ENCODE measurements around the gene RHOT2.
"Not testable (repeated sequence)": the region's sequence is repeated elsewhere in the genome, so short reads cannot be mapped to it uniquely, and the experiment has no call there.

The RHOT2 gene

GRCh38 chr16:708959-709358 is 41.0 kb downstream of the RHOT2 start:
- Histone ChIP-seq H3K27me3 (replicated peaks in 2 of 5; ENCODE audit: control insufficient read depth in 4 of 5, insufficient read depth in 5 of 5, low read length in 4 of 5) (peaks cover 0 to 80% (median 23%) of the 10 kb centered on the region in 5 experiments), H3K36me3 (ENCODE audit: control insufficient read depth in 4 of 4, insufficient read depth in 4 of 4, low read length in 3 of 4) (no peaks in the 10 kb centered on the region), H3K9me3 (ENCODE audit: control extremely low read depth in 1 of 5, control insufficient read depth in 4 of 5, insufficient read depth in 2 of 5, low read depth in 1 of 5, low read length in 4 of 5) (no peaks in the 10 kb centered on the region), H3K4me1 (ENCODE audit: control extremely low read depth in 1 of 4, control insufficient read depth in 4 of 4, insufficient read depth in 4 of 4, low read length in 3 of 4) (peaks cover 0 to 10% (median 3%) of the 10 kb centered on the region in 4 experiments), H3K27ac (ENCODE audit: insufficient read depth in 1 of 2, low read depth in 1 of 2, low read length in 2 of 2, poor library complexity in 1 of 2, severe bottlenecking in 2 of 2) (no peak overlapping the region), H3K4me3 (ENCODE audit: control insufficient read depth in 1 of 7, extremely low read depth in 1 of 7, insufficient read depth in 4 of 7, low read depth in 2 of 7, low read length in 6 of 7) (no peak overlapping the region)
- POLR2A ChIA-PET, result no interaction called here
- WGBS (ENCODE audit: insufficient coverage), result 80% methylated on average over 2 of the region's 4 CpGs
- DNase-seq, result no peak
- CTCF ChIA-PET, result interaction anchor here (2.0 to 5.6 kb wide), 3 partner anchors 34 to 93 kb away, joined by 5 to 104 read pairs (median 13); partner anchors contain the start of genes CHTF18 and RPUSD1

- WGBS (ENCODE audit: insufficient coverage), result 36% methylated on average over 29 of the region's 30 CpGs
- Histone ChIP-seq H3K9me3 (ENCODE audit: control extremely low read depth in 1 of 5, control insufficient read depth in 4 of 5, insufficient read depth in 2 of 5, low read depth in 1 of 5, low read length in 4 of 5) (no peaks in the 10 kb centered on the region), H3K4me1 (ENCODE audit: control extremely low read depth in 1 of 4, control insufficient read depth in 4 of 4, insufficient read depth in 4 of 4, low read length in 3 of 4) (peaks cover 0 to 18% (median 9%) of the 10 kb centered on the region in 4 experiments), H3K27ac (ENCODE audit: insufficient read depth in 1 of 2, low read depth in 1 of 2, low read length in 2 of 2, poor library complexity in 1 of 2, severe bottlenecking in 2 of 2) (no peak overlapping the region), H3K4me3 (ENCODE audit: control insufficient read depth in 1 of 7, extremely low read depth in 1 of 7, insufficient read depth in 4 of 7, low read depth in 2 of 7, low read length in 6 of 7) (no peak overlapping the region), H3K27me3 (replicated peaks in 2 of 5; ENCODE audit: control insufficient read depth in 4 of 5, insufficient read depth in 5 of 5, low read length in 4 of 5) (peaks cover 0 to 77% (median 16%) of the 10 kb centered on the region in 5 experiments), H3K36me3 (ENCODE audit: control insufficient read depth in 4 of 4, insufficient read depth in 4 of 4, low read length in 3 of 4) (no peaks in the 10 kb centered on the region)
- ChIA-PET POLR2A (no interaction called here), CTCF (interaction anchor here (1.0 to 5.6 kb wide), 8 partner anchors 11 to 77 kb away, joined by 3 to 104 read pairs (median 6); partner anchors contain the start of genes ANTKMT, CHTF18, RPUSD1 and WDR24)
- peak in 2 of 3 donors; percentile 70 to 72 for DNase-seq
Observed at GRCh38 chr16:709566-710499, 41.9 kb downstream of the RHOT2 start.

GRCh38 chr16:710500-711075 is 42.7 kb downstream of the RHOT2 start:
- Histone ChIP-seq H3K4me3 (ENCODE audit: control insufficient read depth in 1 of 7, extremely low read depth in 1 of 7, insufficient read depth in 4 of 7, low read depth in 2 of 7, low read length in 6 of 7) (no peak overlapping the region), H3K4me1 (ENCODE audit: control extremely low read depth in 1 of 4, control insufficient read depth in 4 of 4, insufficient read depth in 4 of 4, low read length in 3 of 4) (peaks cover 0 to 21% (median 13%) of the 10 kb centered on the region in 4 experiments), H3K36me3 (ENCODE audit: control insufficient read depth in 4 of 4, insufficient read depth in 4 of 4, low read length in 3 of 4) (no peaks in the 10 kb centered on the region), H3K27me3 (replicated peaks in 2 of 5; ENCODE audit: control insufficient read depth in 4 of 5, insufficient read depth in 5 of 5, low read length in 4 of 5) (peaks cover 0 to 76% (median 16%) of the 10 kb centered on the region in 5 experiments), H3K9me3 (ENCODE audit: control extremely low read depth in 1 of 5, control insufficient read depth in 4 of 5, insufficient read depth in 2 of 5, low read depth in 1 of 5, low read length in 4 of 5) (no peaks in the 10 kb centered on the region), H3K27ac (ENCODE audit: insufficient read depth in 1 of 2, low read depth in 1 of 2, low read length in 2 of 2, poor library complexity in 1 of 2, severe bottlenecking in 2 of 2) (no peak overlapping the region)
- no peak for DNase-seq
- WGBS (ENCODE audit: insufficient coverage), result 76% methylated on average over 21 of the region's 21 CpGs
- POLR2A ChIA-PET, result no interaction called here
- CTCF ChIA-PET, result interaction anchor here (0.7 to 5.6 kb wide), 10 partner anchors 9 to 76 kb away, joined by 3 to 104 read pairs (median 6); partner anchors contain the start of genes ANTKMT, CCDC78, CHTF18 and RPUSD1

- CTCF ChIA-PET, result interaction anchor here (0.7 to 5.6 kb wide), 9 partner anchors 10 to 76 kb away, joined by 3 to 104 read pairs (median 8); partner anchors contain the start of genes ANTKMT, CCDC78, CHTF18 and RPUSD1
- POLR2A ChIA-PET, result no interaction called here
- Histone ChIP-seq H3K27me3 (replicated peaks in 2 of 5; ENCODE audit: control insufficient read depth in 4 of 5, insufficient read depth in 5 of 5, low read length in 4 of 5) (peaks cover 0 to 78% (median 18%) of the 10 kb centered on the region in 5 experiments), H3K4me3 (ENCODE audit: control insufficient read depth in 1 of 7, extremely low read depth in 1 of 7, insufficient read depth in 4 of 7, low read depth in 2 of 7, low read length in 6 of 7) (no peak overlapping the region), H3K27ac (ENCODE audit: insufficient read depth in 1 of 2, low read depth in 1 of 2, low read length in 2 of 2, poor library complexity in 1 of 2, severe bottlenecking in 2 of 2) (no peak overlapping the region), H3K4me1 (ENCODE audit: control extremely low read depth in 1 of 4, control insufficient read depth in 4 of 4, insufficient read depth in 4 of 4, low read length in 3 of 4) (peaks cover 0 to 24% (median 17%) of the 10 kb centered on the region in 4 experiments), H3K9me3 (ENCODE audit: control extremely low read depth in 1 of 5, control insufficient read depth in 4 of 5, insufficient read depth in 2 of 5, low read depth in 1 of 5, low read length in 4 of 5) (no peaks in the 10 kb centered on the region), H3K36me3 (ENCODE audit: control insufficient read depth in 4 of 4, insufficient read depth in 4 of 4, low read length in 3 of 4) (no peaks in the 10 kb centered on the region)
- 77% methylated on average over 12 of the region's 12 CpGs for WGBS (ENCODE audit: insufficient coverage)
- no peak for DNase-seq
Observed at GRCh38 chr16:711084-711483, 43.2 kb downstream of the RHOT2 start.

- H3K36me3 ChIP-seq (ENCODE audit: control insufficient read depth in 4 of 4, insufficient read depth in 4 of 4, low read length in 3 of 4), result no peaks in the 10 kb centered on the region
- H3K4me1 ChIP-seq (ENCODE audit: control extremely low read depth in 1 of 4, control insufficient read depth in 4 of 4, insufficient read depth in 4 of 4, low read length in 3 of 4), result peaks cover 0 to 21% (median 19%) of the 10 kb centered on the region in 4 experiments
- 12% methylated on average over 7 of the region's 25 CpGs for WGBS (ENCODE audit: insufficient coverage)
- H3K27me3 ChIP-seq (replicated peaks in 2 of 5; ENCODE audit: control insufficient read depth in 4 of 5, insufficient read depth in 5 of 5, low read length in 4 of 5), result peaks cover 0 to 78% (median 19%) of the 10 kb centered on the region in 5 experiments
- POLR2A ChIA-PET, result interaction anchor here (0.8 kb wide), 1 partner anchor 34 kb away, joined by 5 read pairs; no protein-coding TSS in a partner anchor
- H3K4me3 ChIP-seq (ENCODE audit: control insufficient read depth in 1 of 7, extremely low read depth in 1 of 7, insufficient read depth in 4 of 7, low read depth in 2 of 7, low read length in 6 of 7), result no peak overlapping the region
- CTCF ChIA-PET, result interaction anchor here (0.7 to 5.6 kb wide), 18 partner anchors 9 to 344 kb away, joined by 3 to 104 read pairs (median 6); partner anchors contain the start of genes ANTKMT, CCDC78, CHTF18 and CIAO3
- peak; percentile 58 to 72 (median 68) for DNase-seq
- H3K27ac ChIP-seq (ENCODE audit: insufficient read depth in 1 of 2, low read depth in 1 of 2, low read length in 2 of 2, poor library complexity in 1 of 2, severe bottlenecking in 2 of 2), result no peak overlapping the region
- H3K9me3 ChIP-seq (ENCODE audit: control extremely low read depth in 1 of 5, control insufficient read depth in 4 of 5, insufficient read depth in 2 of 5, low read depth in 1 of 5, low read length in 4 of 5), result no peaks in the 10 kb centered on the region
Observed at GRCh38 chr16:711548-712320, 43.8 kb downstream of the RHOT2 start.

- WGBS (ENCODE audit: insufficient coverage), result 41% methylated on average over 9 of the region's 13 CpGs
- Histone ChIP-seq H3K27me3 (replicated peaks in 2 of 5; ENCODE audit: control insufficient read depth in 4 of 5, insufficient read depth in 5 of 5, low read length in 4 of 5) (peaks cover 0 to 77% (median 19%) of the 10 kb centered on the region in 5 experiments), H3K4me1 (ENCODE audit: control extremely low read depth in 1 of 4, control insufficient read depth in 4 of 4, insufficient read depth in 4 of 4, low read length in 3 of 4) (peaks cover 0 to 21% (median 19%) of the 10 kb centered on the region in 4 experiments)
- H3K9me3 ChIP-seq (ENCODE audit: control extremely low read depth in 1 of 5, control insufficient read depth in 4 of 5, insufficient read depth in 2 of 5, low read depth in 1 of 5, low read length in 4 of 5); POLR2A ChIA-PET; H3K27ac ChIP-seq (ENCODE audit: insufficient read depth in 1 of 2, low read depth in 1 of 2, low read length in 2 of 2, poor library complexity in 1 of 2, severe bottlenecking in 2 of 2); H3K36me3 ChIP-seq (ENCODE audit: control insufficient read depth in 4 of 4, insufficient read depth in 4 of 4, low read length in 3 of 4); H3K4me3 ChIP-seq (ENCODE audit: control insufficient read depth in 1 of 7, extremely low read depth in 1 of 7, insufficient read depth in 4 of 7, low read depth in 2 of 7, low read length in 6 of 7): not testable (repeated sequence)
- CTCF ChIA-PET, result interaction anchor here (0.6 to 5.6 kb wide), 18 partner anchors 8 to 390 kb away, joined by 3 to 104 read pairs (median 5); partner anchors contain the start of genes ANTKMT, CCDC78, CHTF18 and CIAO3
- peak; percentile 52 to 63 (median 59) for DNase-seq
Observed at GRCh38 chr16:712740-713250, 44.9 kb downstream of the RHOT2 start.
